Stimulated activated CD4-positive, alpha-beta T cell treated with anti-CD3 and anti-CD28 coated beads, Interleukin-15, amount 100 ng/mL, for 24 hours (primary cell): ENCODE results near the gene MUC12.
"Not testable (repeated sequence)": the region's sequence is repeated elsewhere in the genome, so short reads cannot be mapped to it uniquely, and the experiment has no call there.

Experiments
- DNase-seq: peaks from one replicate; pipeline ENCODE4 v3.0.0-alpha.2; 2020

Gene MUC12

DNA sequence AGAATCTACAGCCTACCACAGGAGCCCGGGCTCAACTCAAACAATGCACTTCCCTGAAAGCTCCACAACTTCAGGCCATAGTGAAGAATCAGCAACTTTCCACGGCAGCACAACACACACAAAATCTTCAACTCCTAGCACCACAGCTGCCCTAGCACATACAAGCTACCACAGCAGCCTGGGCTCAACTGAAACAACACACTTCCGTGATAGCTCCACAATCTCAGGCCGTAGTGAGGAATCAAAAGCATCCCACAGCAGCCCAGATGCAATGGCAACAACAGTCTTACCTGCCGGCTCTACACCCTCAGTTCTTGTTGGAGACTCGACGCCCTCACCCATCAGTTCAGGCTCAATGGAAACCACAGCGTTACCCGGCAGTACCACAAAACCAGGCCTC, 22.3 kb downstream of the MUC12 start:
- DNase-seq = no peak

- not testable (repeated sequence) for DNase-seq
These were observed 22.9 kb downstream of the MUC12 start for GRCh38 chr7:100992280-100992679.

GRCh38 chr7:100994671-100995070, 25.3 kb downstream of the MUC12 start:
- DNase-seq = not testable (repeated sequence)

- not testable (repeated sequence) for DNase-seq
These were observed 29.2 kb downstream of the MUC12 start for GRCh38 chr7:100998530-100998929.

DNA sequence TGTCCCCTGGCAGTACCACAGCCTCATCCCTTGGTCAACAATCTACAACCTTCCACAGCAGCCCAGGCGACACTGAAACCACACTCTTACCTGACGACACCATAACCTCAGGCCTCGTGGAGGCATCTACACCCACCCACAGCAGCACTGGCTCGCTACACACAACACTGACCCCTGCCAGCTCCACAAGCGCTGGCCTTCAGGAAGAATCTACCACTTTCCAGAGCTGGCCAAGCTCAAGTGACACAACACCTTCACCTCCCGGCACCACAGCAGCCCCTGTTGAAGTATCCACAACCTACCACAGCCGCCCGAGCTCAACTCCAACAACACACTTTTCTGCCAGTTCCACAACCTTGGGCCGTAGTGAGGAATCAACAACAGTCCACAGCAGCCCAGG, 30.0 kb downstream of the MUC12 start:
- DNase-seq = not testable (repeated sequence)

DNA sequence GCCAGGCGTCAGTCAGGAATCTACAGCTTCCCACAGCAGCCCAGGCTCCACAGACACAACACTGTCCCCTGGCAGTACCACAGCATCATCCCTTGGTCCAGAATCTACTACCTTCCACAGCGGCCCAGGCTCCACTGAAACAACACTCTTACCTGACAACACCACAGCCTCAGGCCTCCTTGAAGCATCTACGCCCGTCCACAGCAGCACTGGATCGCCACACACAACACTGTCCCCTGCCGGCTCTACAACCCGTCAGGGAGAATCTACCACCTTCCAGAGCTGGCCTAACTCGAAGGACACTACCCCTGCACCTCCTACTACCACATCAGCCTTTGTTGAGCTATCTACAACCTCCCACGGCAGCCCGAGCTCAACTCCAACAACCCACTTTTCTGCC, 30.7 kb downstream of the MUC12 start:
- DNase-seq = not testable (repeated sequence)

DNA sequence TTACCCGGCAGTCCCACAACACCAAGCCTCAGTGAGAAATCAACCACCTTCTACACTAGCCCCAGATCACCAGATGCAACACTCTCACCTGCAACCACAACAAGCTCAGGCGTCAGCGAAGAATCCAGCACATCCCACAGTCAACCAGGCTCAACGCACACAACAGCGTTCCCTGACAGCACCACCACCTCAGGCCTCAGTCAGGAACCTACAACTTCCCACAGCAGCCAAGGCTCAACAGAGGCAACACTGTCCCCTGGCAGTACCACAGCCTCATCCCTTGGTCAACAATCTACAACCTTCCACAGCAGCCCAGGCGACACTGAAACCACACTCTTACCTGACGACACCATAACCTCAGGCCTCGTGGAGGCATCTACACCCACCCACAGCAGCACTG, 33.0 kb downstream of the MUC12 start:
- not testable (repeated sequence) for DNase-seq

DNA sequence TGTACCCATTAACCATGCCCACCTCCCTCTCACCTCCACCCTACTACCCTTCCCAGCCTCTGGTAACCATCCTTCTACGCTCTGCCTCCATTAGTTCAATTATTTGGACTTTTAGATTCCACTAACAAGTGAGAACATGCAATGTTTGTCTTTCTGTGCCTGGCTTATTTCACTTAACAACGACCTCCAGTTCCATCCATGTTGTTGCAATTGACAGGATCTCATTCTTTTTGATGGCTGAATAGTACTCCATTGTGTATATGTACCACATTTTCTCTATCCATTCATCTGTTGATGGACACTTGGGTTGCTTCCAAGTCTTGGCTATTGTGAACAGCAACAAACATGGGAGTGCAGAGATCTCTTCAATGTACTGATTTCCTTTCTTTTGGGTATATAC, 38.0 kb downstream of the MUC12 start:
- DNase-seq = not testable (repeated sequence)

DNA sequence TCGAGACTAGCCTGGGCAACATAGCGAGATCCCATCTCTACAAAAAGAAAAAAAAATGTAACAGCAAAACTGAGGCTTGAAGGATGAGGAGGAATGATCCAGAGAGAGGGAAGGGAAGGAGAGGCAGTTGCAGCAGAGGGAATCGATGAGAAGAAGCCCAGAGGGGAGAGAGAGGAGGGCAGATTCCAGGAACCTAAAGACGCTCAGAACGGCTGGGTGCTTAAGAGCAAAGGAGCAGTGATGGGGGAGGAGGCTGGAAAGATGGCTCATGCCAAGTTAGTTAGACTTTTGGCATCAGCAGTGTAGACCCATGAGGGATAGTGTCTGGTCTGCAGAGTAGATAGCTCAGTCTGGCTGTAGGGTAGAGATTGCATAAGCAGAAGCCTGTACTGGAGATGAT, 40.3 kb downstream of the MUC12 start:
- no peak for DNase-seq

- no peak for DNase-seq
These were observed 43.6 kb downstream of the MUC12 start for GRCh38 chr7:101012931-101013330.

GRCh38 chr7:101015626-101016025, 46.3 kb downstream of the MUC12 start:
- no peak for DNase-seq

- peak; percentile 84 for DNase-seq
These were observed 47.9 kb downstream of the MUC12 start for GRCh38 chr7:101017064-101017777.

GRCh38 chr7:101018271-101019167, 49.2 kb downstream of the MUC12 start:
- peak; percentile 17 for DNase-seq

DNA sequence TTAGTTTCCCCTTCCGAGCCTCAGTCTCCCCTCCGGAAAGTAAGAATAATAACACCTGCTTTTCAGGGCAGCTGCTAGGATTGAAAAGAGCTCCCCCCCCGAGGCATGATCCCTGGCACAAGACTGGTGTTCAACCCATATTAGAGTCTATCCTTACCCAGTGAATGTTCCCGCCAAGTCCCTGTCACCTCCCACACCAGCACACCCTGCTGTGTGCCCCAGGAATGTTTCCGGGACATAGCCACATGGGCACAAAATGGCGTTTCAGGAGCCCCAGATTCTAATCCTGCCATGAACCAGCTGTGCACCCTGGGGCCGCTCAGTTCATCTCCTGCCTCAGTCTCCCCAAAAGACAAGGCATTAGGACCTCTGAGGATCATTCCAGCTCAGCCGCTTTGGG, 51.1 kb downstream of the MUC12 start:
- DNase-seq = no peak

- no peak for DNase-seq
These were observed 52.3 kb downstream of the MUC12 start for GRCh38 chr7:101021703-101022102.

DNA sequence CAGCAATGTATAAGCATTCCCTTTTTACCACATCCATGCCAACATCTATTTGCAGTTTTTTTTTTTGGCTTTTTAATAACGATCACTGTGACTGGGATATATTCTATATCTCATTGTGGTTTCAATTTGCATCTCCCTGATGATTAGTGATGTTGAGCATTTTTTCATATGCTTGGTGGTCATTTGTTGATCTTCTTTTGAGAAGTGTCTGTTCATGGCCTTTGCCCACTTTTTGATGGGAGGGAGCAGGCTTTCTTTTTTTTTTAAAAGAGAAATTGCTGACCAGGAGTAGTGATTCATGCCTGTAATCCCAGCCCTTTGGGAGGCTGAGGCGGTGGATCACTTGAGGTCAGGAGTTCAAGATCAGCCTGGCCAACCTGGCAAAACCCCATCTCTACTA, 54.5 kb downstream of the MUC12 start:
- DNase-seq = no peak

GRCh38 chr7:101031082-101031481, 61.7 kb downstream of the MUC12 start:
- no peak for DNase-seq

DNA sequence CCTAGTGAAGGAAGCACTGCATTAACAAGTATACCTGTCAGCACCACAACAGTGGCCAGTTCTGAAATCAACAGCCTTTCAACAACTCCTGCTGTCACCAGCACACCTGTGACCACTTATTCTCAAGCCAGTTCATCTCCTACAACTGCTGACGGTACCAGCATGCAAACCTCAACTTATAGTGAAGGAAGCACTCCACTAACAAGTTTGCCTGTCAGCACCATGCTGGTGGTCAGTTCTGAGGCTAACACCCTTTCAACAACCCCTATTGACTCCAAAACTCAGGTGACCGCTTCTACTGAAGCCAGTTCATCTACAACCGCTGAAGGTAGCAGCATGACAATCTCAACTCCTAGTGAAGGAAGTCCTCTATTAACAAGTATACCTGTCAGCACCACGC, 66.6 kb downstream of the MUC12 start:
- DNase-seq = no peak

GRCh38 chr7:101041283-101041682, 71.9 kb downstream of the MUC12 start:
- DNase-seq = not testable (repeated sequence)

DNA sequence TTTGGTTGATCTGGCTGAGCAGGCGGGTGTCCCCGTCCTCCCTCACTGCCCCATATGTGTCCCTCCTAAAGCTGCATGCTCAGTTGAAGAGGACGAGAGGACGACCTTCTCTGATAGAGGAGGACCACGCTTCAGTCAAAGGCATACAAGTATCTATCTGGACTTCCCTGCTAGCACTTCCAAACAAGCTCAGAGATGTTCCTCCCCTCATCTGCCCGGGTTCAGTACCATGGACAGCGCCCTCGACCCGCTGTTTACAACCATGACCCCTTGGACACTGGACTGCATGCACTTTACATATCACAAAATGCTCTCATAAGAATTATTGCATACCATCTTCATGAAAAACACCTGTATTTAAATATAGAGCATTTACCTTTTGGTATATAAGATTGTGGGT, 89.0 kb downstream of the MUC12 start:
- peak; percentile 59 for DNase-seq

DNA sequence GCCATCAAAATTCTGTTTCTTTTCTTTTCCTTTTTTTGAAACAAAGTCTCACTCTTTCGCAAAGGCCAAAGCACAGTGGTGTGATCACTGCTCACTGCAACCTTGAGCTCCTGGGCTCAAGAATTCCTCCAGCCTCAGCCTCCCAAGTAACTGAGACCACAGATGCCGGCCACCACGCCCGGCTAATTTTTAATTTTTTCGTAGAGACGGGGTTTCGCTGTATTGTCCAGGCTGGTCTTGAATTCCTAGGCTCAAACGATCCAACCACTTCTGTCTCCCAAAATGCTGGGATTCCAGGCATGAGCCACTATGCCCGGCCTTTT, 90.2 kb downstream of the MUC12 start:
- DNase-seq = no peak

GRCh38 chr7:101060992-101061391, 91.6 kb downstream of the MUC12 start:
- DNase-seq = no peak

GRCh38 chr7:101064176-101064550, 94.8 kb downstream of the MUC12 start:
- DNase-seq = not testable (repeated sequence)

- DNase-seq = not testable (repeated sequence)
These were observed 95.8 kb downstream of the MUC12 start for GRCh38 chr7:101065162-101065561.
